ENCODE data around the gene SURF6. TPM values are rescaled to one million over a fixed set of nuclear protein-coding genes. Genes with fewer than 3 reads are reported as not detected.

The SURF6 gene
- total RNA-seq, 3 donors from 2014 or later: 23.7 to 24.7 (median 24.0) TPM

- H3K4me1 ChIP-seq (ENCODE audit: low read depth): peaks cover 20% of the 10 kb centered on the region
- H3K4me3 ChIP-seq: no peak overlapping the region
- intact Hi-C loops (cut with DNase I, micrococcal nuclease): no loop called here
- H3K36me3 ChIP-seq (ENCODE audit: low read depth): peaks cover 18% of the 10 kb centered on the region
- DNase-seq (peak in 2 of 3 donors; percentile 26 to 50), ATAC-seq (no peak)
- H3K9me3 ChIP-seq: no peaks in the 10 kb centered on the region
- TF ChIP-seq, protein P1, sequence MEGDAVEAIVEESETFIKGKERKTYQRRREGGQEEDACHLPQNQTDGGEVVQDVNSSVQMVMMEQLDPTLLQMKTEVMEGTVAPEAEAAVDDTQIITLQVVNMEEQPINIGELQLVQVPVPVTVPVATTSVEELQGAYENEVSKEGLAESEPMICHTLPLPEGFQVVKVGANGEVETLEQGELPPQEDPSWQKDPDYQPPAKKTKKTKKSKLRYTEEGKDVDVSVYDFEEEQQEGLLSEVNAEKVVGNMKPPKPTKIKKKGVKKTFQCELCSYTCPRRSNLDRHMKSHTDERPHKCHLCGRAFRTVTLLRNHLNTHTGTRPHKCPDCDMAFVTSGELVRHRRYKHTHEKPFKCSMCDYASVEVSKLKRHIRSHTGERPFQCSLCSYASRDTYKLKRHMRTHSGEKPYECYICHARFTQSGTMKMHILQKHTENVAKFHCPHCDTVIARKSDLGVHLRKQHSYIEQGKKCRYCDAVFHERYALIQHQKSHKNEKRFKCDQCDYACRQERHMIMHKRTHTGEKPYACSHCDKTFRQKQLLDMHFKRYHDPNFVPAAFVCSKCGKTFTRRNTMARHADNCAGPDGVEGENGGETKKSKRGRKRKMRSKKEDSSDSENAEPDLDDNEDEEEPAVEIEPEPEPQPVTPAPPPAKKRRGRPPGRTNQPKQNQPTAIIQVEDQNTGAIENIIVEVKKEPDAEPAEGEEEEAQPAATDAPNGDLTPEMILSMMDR (IDR thresholded peaks at IDR 0.05): no peak
These were observed 23.6 kb upstream of the SURF6 start for GRCh38 chr9:133359399-133360175.

GRCh38 chr9:133357656-133358055 lies 21.7 kb upstream of the SURF6 start:
- peak in 1 of 3 donors; percentile 28 for DNase-seq
- H3K4me3 ChIP-seq: no peak overlapping the region
- intact Hi-C loops (cut with DNase I, micrococcal nuclease): no loop called here
- no peaks in the 10 kb centered on the region for H3K9me3 ChIP-seq
- peaks cover 6% of the 10 kb centered on the region for H3K36me3 ChIP-seq (ENCODE audit: low read depth)
- ATAC-seq: no peak
- TF ChIP-seq, protein P1 (IDR thresholded peaks at IDR 0.05): no peak
- H3K4me1 ChIP-seq (ENCODE audit: low read depth): peaks cover 20% of the 10 kb centered on the region

GRCh38 chr9:133356391-133357091 lies 20.6 kb upstream of the SURF6 start, which contains the start of the genes SURF1 and SURF2:
Gene SURF1, minus strand, starts transcription at chr9:133356487. Its CDS starts 34 bp downstream, at chr9:133356453.
Gene SURF2, plus strand, starts transcription at chr9:133356550. Its CDS starts 43 bp downstream, at chr9:133356593.
- TF ChIP-seq, protein P1 (IDR thresholded peaks at IDR 0.05): no peak
- H3K4me3 ChIP-seq: peak within 1 kb of the TSS; percentile 65
- DNase-seq (peak; percentile 94 to 95 (median 95)), ATAC-seq (peak; percentile 95)
- intact Hi-C loops (cut with DNase I, micrococcal nuclease): no loop called here
- peaks cover 7% of the 10 kb centered on the region for H3K36me3 ChIP-seq (ENCODE audit: low read depth)
- H3K9me3 ChIP-seq: no peaks in the 10 kb centered on the region
- peaks cover 20% of the 10 kb centered on the region for H3K4me1 ChIP-seq (ENCODE audit: low read depth)

DNA sequence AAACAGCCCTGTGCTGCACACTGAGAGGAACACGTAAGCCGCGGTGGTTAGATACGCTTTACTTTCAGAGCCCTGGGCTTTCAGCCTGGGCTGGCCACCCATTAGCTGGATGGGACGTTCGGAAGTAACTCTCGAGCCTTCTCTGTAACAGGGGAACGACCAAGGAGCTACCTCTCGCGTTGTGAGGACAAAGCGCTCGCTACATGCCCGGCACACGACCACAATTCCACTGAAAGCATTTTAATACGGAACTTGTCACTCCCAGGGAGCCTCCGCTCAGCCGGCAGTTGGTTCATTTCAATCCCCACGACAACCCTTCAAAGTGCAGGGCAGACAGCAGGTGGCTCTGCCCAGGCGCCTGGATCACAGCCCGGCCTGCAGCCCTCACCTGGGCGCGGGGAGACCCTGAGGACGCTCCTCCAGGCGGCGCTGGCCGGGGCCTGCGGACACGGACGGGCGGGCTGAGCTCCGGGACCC lies 19.9 kb upstream of the SURF6 start:
- intact Hi-C loops (cut with DNase I, micrococcal nuclease): no loop called here
- TF ChIP-seq, protein P1 (IDR thresholded peaks at IDR 0.05): no peak
- peak; percentile 52 for ATAC-seq
- peak overlapping the region; percentile 65 for H3K4me3 ChIP-seq
- no peaks in the 10 kb centered on the region for H3K9me3 ChIP-seq
- peaks cover 20% of the 10 kb centered on the region for H3K4me1 ChIP-seq (ENCODE audit: low read depth)
- H3K36me3 ChIP-seq (ENCODE audit: low read depth): peaks cover 9% of the 10 kb centered on the region
- no peak for DNase-seq

- Histone ChIP-seq H3K4me3 (no peak overlapping the region), H3K4me1 (ENCODE audit: low read depth) (peaks cover 22% of the 10 kb centered on the region), H3K36me3 (ENCODE audit: low read depth) (peaks cover 20% of the 10 kb centered on the region), H3K9me3 (no peaks in the 10 kb centered on the region)
- DNase-seq (peak in 1 of 3 donors; percentile 19), ATAC-seq (no peak)
- TF ChIP-seq, protein P1 (IDR thresholded peaks at IDR 0.05): no peak
- intact Hi-C loops (cut with DNase I, micrococcal nuclease): no loop called here
These were observed 18.8 kb upstream of the SURF6 start for GRCh38 chr9:133354766-133355165.
